NCI-H2196 (cell line): ENCODE measurements around the gene SERTAD3.
"Not testable (repeated sequence)": the region's sequence is repeated elsewhere in the genome, so short reads cannot be mapped to it uniquely, and the experiment has no call there.

ENCODE experiments used
- DNase-seq: peaks from one replicate; lab custom pipeline; 2025; ENCODE audit not compliant: unreplicated experiment; lab: John Stamatoyannopoulos, UW

SERTAD3 gene

GRCh38 chr19:40458597-40458974 is 14.5 kb upstream of the SERTAD3 start:
- DNase-seq = no peak

- DNase-seq = no peak
Observed at GRCh38 chr19:40457953-40458596, 13.9 kb upstream of the SERTAD3 start.

- no peak for DNase-seq
Observed at GRCh38 chr19:40457048-40457447, 12.9 kb upstream of the SERTAD3 start.

- DNase-seq = not testable (repeated sequence)
Observed at GRCh38 chr19:40453943-40454342, 9.8 kb upstream of the SERTAD3 start.

- no peak for DNase-seq
Observed at GRCh38 chr19:40453151-40453735, 9.1 kb upstream of the SERTAD3 start.

- no peak for DNase-seq
Observed at GRCh38 chr19:40452016-40452415, 7.9 kb upstream of the SERTAD3 start.

GRCh38 chr19:40450664-40451063 is 6.5 kb upstream of the SERTAD3 start:
- DNase-seq = no peak

GRCh38 chr19:40449506-40449905 is 5.4 kb upstream of the SERTAD3 start:
- no peak for DNase-seq

GRCh38 chr19:40446263-40446784 is 2.2 kb upstream of the SERTAD3 start:
- no peak for DNase-seq

- peak; percentile 23 for DNase-seq
Observed at GRCh38 chr19:40445780-40446262, 1.7 kb upstream of the SERTAD3 start.

GRCh38 chr19:40444825-40445312 is 734 bp upstream of the SERTAD3 start:
- peak; percentile 48 for DNase-seq

- DNase-seq = peak; percentile 100
Observed at GRCh38 chr19:40443131-40443999, 770 bp downstream of the SERTAD3 start.

GRCh38 chr19:40442328-40443130 is 1.6 kb downstream of the SERTAD3 start:
- DNase-seq = no peak

GRCh38 chr19:40441719-40442253 is 2.3 kb downstream of the SERTAD3 start:
- no peak for DNase-seq

- no peak for DNase-seq
Observed at GRCh38 chr19:40438284-40438683, 5.9 kb downstream of the SERTAD3 start.

GRCh38 chr19:40433391-40434216 is 10.5 kb downstream of the SERTAD3 start:
- peak; percentile 92 for DNase-seq

- DNase-seq = not testable (repeated sequence)
Observed at GRCh38 chr19:40432760-40433159, 11.4 kb downstream of the SERTAD3 start.

- DNase-seq = no peak
Observed at GRCh38 chr19:40431698-40432097, 12.4 kb downstream of the SERTAD3 start.

GRCh38 chr19:40430242-40430641 is 13.9 kb downstream of the SERTAD3 start:
- not testable (repeated sequence) for DNase-seq
